OCI-LY3 (cell line): ENCODE data around the gene ASB5.

Experiments
- EZH2phosphoT487 ChIP-seq: fragments of 200-600 bp; shearing (Covaris generic); IDR thresholded peaks from 2 replicates; pipeline ENCODE4 v1.6.1; 2018; ENCODE audit warnings: antibody characterized with exemption, mixed run types, low read depth
- TF ChIP-seq, protein P1 (sequence below): fragments of 200-600, 300-600 bp; sonication (generic); IDR thresholded peaks from 2 replicates; pipeline ENCODE4 v1.5.1; 2014; ENCODE audit warnings: antibody characterized with exemption, low read length, low read depth

DNA sequence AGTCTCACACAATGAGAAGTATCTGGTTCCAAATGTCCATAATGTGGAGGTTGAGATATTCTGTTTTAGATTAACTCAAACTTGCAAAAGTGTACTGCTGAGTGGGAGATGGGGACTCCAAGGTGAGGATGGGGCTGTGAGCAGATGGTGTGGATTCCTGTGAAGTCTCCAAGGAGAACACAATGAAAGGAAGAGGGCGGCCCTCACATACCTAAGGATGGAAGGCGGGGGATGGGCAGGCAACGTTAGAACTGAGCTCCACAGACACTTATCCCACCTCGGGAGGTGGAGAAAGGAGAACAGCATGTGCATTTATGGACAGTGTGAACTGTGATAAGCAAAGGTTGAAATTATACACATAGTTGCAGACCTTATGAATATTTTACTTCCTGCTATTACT, 63.7 kb downstream of the ASB5 start:
- TF ChIP-seq, protein P1, sequence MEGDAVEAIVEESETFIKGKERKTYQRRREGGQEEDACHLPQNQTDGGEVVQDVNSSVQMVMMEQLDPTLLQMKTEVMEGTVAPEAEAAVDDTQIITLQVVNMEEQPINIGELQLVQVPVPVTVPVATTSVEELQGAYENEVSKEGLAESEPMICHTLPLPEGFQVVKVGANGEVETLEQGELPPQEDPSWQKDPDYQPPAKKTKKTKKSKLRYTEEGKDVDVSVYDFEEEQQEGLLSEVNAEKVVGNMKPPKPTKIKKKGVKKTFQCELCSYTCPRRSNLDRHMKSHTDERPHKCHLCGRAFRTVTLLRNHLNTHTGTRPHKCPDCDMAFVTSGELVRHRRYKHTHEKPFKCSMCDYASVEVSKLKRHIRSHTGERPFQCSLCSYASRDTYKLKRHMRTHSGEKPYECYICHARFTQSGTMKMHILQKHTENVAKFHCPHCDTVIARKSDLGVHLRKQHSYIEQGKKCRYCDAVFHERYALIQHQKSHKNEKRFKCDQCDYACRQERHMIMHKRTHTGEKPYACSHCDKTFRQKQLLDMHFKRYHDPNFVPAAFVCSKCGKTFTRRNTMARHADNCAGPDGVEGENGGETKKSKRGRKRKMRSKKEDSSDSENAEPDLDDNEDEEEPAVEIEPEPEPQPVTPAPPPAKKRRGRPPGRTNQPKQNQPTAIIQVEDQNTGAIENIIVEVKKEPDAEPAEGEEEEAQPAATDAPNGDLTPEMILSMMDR = no peak
- no peak for TF ChIP-seq EZH2phosphoT487
